ENCODE data around the gene RBM39. TPM values are rescaled to one million over a fixed set of nuclear protein-coding genes. Genes with fewer than 3 reads are reported as not detected.

The RBM39 gene
- total and polyA plus RNA-seq, 2 of the 13 experiments (the other 11 are each of a cell fraction or from before 2014, with no cell fraction given): 788 to 920 TPM

DNA sequence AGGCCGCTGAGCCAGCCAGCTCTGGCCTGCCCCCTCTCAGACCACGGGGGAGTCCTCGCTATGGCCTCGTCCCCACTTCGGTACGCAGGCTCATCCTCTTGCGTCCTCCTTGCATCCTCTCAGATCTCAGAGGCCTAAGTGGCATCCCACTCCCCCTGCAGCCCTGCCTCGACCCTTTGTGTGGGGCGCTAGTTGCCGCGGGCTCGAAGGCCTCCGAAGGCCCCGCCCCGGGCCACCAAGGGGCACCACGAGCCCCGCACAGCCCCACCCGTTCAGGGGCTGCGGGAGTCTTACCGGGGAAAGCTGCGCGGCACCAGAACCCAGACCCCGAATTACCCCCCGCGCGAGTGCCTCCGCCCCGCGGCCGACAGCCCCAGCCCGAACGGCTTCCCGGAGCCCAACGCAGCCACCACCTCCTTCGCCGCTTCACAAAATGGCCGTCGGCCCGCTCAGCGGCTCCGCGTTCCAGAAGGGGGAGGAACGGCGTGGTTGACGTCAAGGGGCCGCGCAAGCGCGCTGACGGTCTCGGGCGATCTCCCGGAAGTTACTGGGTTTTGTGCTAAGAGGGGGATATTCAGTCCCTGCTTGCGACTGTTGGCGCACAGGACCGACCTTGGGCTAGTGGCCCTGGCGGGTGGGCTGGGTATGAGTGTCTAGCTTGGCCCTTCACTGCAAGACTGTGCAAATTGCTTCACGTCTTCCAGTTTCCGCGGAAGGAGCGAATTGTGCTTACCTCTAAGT, 77.4 kb downstream of the RBM39 start, which contains the start of the genes CPNE1 and RBM12 (continued):
- TF ChIP-seq, protein P1, sequence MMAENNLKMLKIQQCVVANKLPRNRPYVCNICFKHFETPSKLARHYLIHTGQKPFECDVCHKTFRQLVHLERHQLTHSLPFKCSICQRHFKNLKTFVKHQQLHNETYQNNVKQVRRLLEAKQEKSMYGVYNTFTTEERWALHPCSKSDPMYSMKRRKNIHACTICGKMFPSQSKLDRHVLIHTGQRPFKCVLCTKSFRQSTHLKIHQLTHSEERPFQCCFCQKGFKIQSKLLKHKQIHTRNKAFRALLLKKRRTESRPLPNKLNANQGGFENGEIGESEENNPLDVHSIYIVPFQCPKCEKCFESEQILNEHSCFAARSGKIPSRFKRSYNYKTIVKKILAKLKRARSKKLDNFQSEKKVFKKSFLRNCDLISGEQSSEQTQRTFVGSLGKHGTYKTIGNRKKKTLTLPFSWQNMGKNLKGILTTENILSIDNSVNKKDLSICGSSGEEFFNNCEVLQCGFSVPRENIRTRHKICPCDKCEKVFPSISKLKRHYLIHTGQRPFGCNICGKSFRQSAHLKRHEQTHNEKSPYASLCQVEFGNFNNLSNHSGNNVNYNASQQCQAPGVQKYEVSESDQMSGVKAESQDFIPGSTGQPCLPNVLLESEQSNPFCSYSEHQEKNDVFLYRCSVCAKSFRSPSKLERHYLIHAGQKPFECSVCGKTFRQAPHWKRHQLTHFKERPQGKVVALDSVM (CRISPR knock-in tag; IDR thresholded peaks at IDR 0.05): peak; percentile 85
- peak; percentile 43; the same call in 1 of the 2 replicates for TF ChIP-seq E2F5 (CRISPR knock-in tag; conservative IDR thresholded peaks at IDR 0.05)
- TF ChIP-seq PHF8 (CRISPR knock-in tag; IDR thresholded peaks at IDR 0.05): peak; percentile 99
- TF ChIP-seq ZNF253 (CRISPR knock-in tag; IDR thresholded peaks at IDR 0.05; ENCODE audit: borderline replicate concordance): peak; percentile 91; the same call in 1 of the 2 replicates
- peak; percentile 62; the same call in 1 of the 2 replicates for TF ChIP-seq ZNF580 (CRISPR knock-in tag; IDR thresholded peaks at IDR 0.05; ENCODE audit: borderline replicate concordance, low read depth)
- 0 out of 2 replicates have a peak, but pooled peaks have one; percentile 24 for TF ChIP-seq NCOR1 (IDR thresholded peaks at IDR 0.05; ENCODE audit: borderline replicate concordance, low read length)
- TF ChIP-seq ZNF496 (CRISPR knock-in tag; IDR thresholded peaks at IDR 0.05; ENCODE audit: insufficient replicate concordance): no peak
- TF ChIP-seq ZNF282 (IDR thresholded peaks at IDR 0.05; ENCODE audit: partially characterized antibody): no peak
- TF ChIP-seq ZFP90 (CRISPR knock-in tag; IDR thresholded peaks at IDR 0.05; ENCODE audit: borderline replicate concordance): peak; percentile 96
- TF ChIP-seq ATF7 (IDR thresholded peaks at IDR 0.05): peak; percentile 37; the same call in 1 of the 2 replicates
- peak; percentile 85 for TF ChIP-seq ATF7 (CRISPR knock-in tag; IDR thresholded peaks at IDR 0.05)
- peak; percentile 53 for TF ChIP-seq NFYB (CRISPR knock-in tag; IDR thresholded peaks at IDR 0.05)
- peak; percentile 98 for TF ChIP-seq ZNF556 (CRISPR knock-in tag; IDR thresholded peaks at IDR 0.05; ENCODE audit: borderline replicate concordance)
- TF ChIP-seq ZBTB8A (CRISPR knock-in tag; IDR thresholded peaks at IDR 0.05; ENCODE audit: borderline replicate concordance, low read depth): peak; percentile 96
- no peak for TF ChIP-seq MATR3 (CRISPR knock-in tag; IDR thresholded peaks at IDR 0.05)
- TF ChIP-seq NBN (conservative IDR thresholded peaks at IDR 0.05): 0 out of 2 replicates have a peak, but pooled peaks have one; percentile 51
- no peak for TF ChIP-seq GRHL1 (CRISPR knock-in tag; conservative IDR thresholded peaks at IDR 0.05)
- peak; percentile 88 for TF ChIP-seq CENPT (CRISPR knock-in tag; IDR thresholded peaks at IDR 0.05; ENCODE audit: low read depth)
- peak; percentile 88 for TF ChIP-seq ZNF335 (CRISPR knock-in tag; IDR thresholded peaks at IDR 0.05)
- peak; percentile 62 for TF ChIP-seq FOSL2 (CRISPR knock-in tag; IDR thresholded peaks at IDR 0.05)
- no peak for TF ChIP-seq ZFP36 (IDR thresholded peaks at IDR 0.05; ENCODE audit: borderline replicate concordance, low read depth, low read length, partially characterized antibody)
- TF ChIP-seq ZNF883 (CRISPR knock-in tag; IDR thresholded peaks at IDR 0.05; ENCODE audit: not compliant biosample characterization): peak; percentile 96
- peak; percentile 70 for TF ChIP-seq NCOA2 (CRISPR knock-in tag; IDR thresholded peaks at IDR 0.05)
- TF ChIP-seq, protein P2, sequence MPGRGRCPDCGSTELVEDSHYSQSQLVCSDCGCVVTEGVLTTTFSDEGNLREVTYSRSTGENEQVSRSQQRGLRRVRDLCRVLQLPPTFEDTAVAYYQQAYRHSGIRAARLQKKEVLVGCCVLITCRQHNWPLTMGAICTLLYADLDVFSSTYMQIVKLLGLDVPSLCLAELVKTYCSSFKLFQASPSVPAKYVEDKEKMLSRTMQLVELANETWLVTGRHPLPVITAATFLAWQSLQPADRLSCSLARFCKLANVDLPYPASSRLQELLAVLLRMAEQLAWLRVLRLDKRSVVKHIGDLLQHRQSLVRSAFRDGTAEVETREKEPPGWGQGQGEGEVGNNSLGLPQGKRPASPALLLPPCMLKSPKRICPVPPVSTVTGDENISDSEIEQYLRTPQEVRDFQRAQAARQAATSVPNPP (CRISPR knock-in tag; IDR thresholded peaks at IDR 0.05): peak; percentile 99
